Measurements from ENCODE around the gene FRK. TPM values are rescaled to one million over a fixed set of nuclear protein-coding genes. Genes with fewer than 3 reads are reported as not detected.

Gene FRK
- total RNA-seq, 6 experiments from 2014 or later: 0.02 to 0.03 (median 0.02) TPM; not detected in 1

DNA sequence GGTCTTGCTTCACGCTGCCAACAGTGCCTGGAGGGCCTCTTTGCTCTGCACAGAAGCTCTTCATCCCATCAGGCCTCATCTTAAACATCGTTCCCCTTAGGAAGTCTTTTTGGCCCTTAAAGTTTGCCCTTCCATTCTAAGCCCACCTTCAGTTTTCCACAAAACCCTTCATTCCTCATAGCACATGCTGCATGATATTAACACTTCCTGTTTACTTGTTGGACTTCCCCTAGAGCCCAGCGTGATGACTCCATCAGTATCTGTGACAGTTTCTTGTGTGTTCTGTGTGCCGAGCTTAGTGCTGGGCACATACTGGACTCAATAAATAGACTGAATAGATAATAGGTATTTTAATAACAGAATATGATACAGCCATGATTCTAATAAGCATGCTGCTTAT lies 42.2 kb upstream of the FRK start:
- TF ChIP-seq, protein P1, sequence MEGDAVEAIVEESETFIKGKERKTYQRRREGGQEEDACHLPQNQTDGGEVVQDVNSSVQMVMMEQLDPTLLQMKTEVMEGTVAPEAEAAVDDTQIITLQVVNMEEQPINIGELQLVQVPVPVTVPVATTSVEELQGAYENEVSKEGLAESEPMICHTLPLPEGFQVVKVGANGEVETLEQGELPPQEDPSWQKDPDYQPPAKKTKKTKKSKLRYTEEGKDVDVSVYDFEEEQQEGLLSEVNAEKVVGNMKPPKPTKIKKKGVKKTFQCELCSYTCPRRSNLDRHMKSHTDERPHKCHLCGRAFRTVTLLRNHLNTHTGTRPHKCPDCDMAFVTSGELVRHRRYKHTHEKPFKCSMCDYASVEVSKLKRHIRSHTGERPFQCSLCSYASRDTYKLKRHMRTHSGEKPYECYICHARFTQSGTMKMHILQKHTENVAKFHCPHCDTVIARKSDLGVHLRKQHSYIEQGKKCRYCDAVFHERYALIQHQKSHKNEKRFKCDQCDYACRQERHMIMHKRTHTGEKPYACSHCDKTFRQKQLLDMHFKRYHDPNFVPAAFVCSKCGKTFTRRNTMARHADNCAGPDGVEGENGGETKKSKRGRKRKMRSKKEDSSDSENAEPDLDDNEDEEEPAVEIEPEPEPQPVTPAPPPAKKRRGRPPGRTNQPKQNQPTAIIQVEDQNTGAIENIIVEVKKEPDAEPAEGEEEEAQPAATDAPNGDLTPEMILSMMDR (IDR thresholded peaks at IDR 0.05): no peak
- Mint-ChIP-seq H3K27me3 (ENCODE audit: insufficient read depth) (no peaks in the 10 kb centered on the region), H3K4me1 (ENCODE audit: low read depth) (peaks cover 66% of the 10 kb centered on the region), H3K9me3 (no peaks in the 10 kb centered on the region), H3K36me3 (ENCODE audit: low read depth) (peaks cover 7% of the 10 kb centered on the region; the same call in 1 of the 2 replicates), H3K4me3 (peak overlapping the region; percentile 28; the same call in 1 of the 2 replicates), H3K27ac (no peak overlapping the region)
- no peak for DNase-seq

DNA sequence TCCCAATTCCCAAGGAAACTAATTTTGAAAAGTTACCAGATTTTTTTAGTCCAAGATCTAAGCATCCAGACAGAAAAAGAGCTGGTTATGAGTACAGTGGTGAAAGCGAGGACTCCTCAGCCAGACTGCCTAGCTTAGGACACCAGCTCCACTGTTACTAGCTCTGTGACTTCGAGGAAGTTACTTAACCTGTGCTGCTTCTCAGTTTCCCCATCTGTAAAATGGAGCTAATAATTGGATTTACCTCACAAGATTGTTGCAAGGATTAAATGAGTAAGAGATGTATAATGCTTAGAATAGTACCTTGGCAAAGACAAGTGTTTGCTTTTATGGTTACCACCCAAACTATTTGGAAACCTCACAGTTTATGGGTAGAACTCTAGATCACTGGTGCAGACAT lies 41.1 kb upstream of the FRK start:
- Mint-ChIP-seq H3K27me3 (ENCODE audit: insufficient read depth) (no peaks in the 10 kb centered on the region), H3K36me3 (ENCODE audit: low read depth) (peaks cover 8% of the 10 kb centered on the region), H3K4me3 (peak overlapping the region; percentile 93), H3K4me1 (ENCODE audit: low read depth) (peaks cover 64% of the 10 kb centered on the region), H3K9me3 (peaks cover 1% of the 10 kb centered on the region), H3K27ac (peak overlapping the region; percentile 83)
- DNase-seq: no peak
- TF ChIP-seq, protein P1 (IDR thresholded peaks at IDR 0.05): no peak

DNA sequence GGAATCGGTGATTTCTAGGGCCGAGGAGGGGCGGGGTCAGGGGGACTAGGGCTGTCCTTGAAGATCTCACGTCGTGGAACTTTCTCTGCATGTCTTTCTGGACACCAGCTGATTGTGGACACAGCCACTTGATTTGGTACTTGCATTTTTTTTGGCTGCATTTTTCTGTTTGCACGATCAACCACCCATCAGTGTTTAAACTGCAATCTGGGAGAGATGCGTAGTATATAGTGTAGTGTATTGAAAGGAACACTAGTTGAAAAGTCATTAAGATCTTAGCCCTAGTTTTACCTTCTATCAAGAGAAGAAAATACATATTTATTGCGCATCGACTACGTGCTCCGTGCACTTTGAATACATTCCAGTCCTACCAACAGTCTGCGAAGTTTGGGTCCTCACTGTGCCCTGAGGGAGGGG lies 40.6 kb upstream of the FRK start:
- Mint-ChIP-seq H3K4me1 (ENCODE audit: low read depth) (peaks cover 59% of the 10 kb centered on the region), H3K27me3 (ENCODE audit: insufficient read depth) (no peaks in the 10 kb centered on the region), H3K36me3 (ENCODE audit: low read depth) (peaks cover 13% of the 10 kb centered on the region), H3K9me3 (peaks cover 6% of the 10 kb centered on the region), H3K4me3 (peak overlapping the region; percentile 93), H3K27ac (peak overlapping the region; percentile 83)
- TF ChIP-seq, protein P1 (IDR thresholded peaks at IDR 0.05): no peak
- DNase-seq: no peak

DNA sequence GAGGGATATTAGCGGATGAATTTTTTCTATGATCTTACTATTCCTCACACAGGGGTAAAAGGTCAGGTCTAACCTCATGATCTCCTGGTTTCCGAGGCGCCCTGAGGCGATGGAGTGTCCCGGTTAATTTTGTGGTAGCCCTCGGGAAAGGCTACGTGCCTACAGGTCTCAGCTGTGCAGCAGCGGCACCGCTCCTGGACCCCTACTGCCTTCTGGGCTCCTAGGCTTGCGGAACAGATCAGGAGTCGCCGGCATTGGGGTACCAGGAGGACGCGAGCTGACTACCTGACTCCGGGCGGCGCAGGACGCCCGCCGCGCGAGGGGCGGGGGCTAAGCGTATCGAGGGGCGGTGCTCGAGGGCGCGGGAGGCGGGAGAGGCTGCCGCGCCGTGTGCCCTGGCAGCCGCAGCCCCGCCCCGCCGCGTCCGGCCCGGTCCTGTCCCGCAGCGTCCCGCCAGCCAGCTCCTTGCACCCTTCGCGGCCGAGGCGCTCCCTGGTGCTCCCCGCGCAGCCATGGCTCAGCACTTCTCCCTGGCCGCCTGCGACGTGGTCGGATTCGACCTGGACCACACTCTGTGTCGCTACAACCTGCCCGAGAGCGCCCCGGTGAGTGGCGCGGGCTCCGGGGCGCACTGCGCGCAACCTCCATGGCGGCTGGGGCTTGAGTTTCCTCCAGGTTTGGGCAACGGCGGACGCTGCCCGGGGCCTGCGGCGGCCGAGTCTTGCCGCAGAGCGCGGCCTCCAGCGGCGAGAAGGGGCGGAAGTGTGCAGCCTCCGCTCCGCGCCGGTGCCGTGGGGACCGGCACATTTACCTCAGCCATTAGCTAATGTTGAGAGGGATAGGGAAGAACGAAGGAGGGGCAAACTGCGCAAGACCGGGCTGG lies 40.0 kb upstream of the FRK start, which contains the start of gene NT5DC1:
NT5DC1 (plus strand) TSS at position 435 of the 883 bp plus-strand sequence; CDS start at position 513, 78 bp downstream.
- peak; percentile 51 for DNase-seq
- H3K27ac Mint-ChIP-seq: peak within 1 kb of the TSS; percentile 83
- TF ChIP-seq, protein P1 (IDR thresholded peaks at IDR 0.05): peak; percentile 67
- H3K4me3 Mint-ChIP-seq: peak within 1 kb of the TSS; percentile 93
- H3K4me1 Mint-ChIP-seq (ENCODE audit: low read depth): peaks cover 52% of the 10 kb centered on the region
- H3K27me3 Mint-ChIP-seq (ENCODE audit: insufficient read depth): no peaks in the 10 kb centered on the region
- H3K9me3 Mint-ChIP-seq: peaks cover 12% of the 10 kb centered on the region
- H3K36me3 Mint-ChIP-seq (ENCODE audit: low read depth): peaks cover 20% of the 10 kb centered on the region

DNA sequence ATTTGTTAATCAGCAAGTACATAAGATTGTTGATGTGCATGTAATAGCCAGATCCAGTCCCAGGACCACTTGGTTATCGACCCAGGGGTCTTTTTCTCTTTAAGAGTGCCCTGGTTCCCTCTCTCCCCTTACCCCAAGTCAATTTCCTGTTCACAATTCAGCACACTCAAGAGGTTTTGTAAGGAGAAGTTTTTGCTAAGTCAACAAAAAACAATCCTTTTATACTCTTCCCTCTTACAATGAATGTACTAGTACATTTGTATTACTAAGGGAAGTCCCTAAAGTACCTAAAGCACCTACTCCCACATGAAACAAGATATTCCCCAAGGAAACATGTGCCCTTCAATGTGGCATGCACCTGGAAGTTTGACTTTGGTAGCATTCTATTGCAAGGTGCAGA lies 38.3 kb upstream of the FRK start:
- H3K36me3 Mint-ChIP-seq (ENCODE audit: low read depth): peaks cover 23% of the 10 kb centered on the region
- no peak for DNase-seq
- no peaks in the 10 kb centered on the region for H3K27me3 Mint-ChIP-seq (ENCODE audit: insufficient read depth)
- no peak overlapping the region for H3K4me3 Mint-ChIP-seq
- TF ChIP-seq, protein P1 (IDR thresholded peaks at IDR 0.05): no peak
- H3K4me1 Mint-ChIP-seq (ENCODE audit: low read depth): peaks cover 37% of the 10 kb centered on the region
- H3K27ac Mint-ChIP-seq: no peak overlapping the region
- H3K9me3 Mint-ChIP-seq: peaks cover 16% of the 10 kb centered on the region

All from HFFc6 (cell line).